HG02870 (cell line): ENCODE results near the gene PSMC4.
A peak's percentile ranks its signal among the peaks of the same experiment; 100 is the strongest.

Experiments used
- ATAC-seq: cut with Tn5 transposase; IDR thresholded peaks from one replicate; pipeline ENCODE4 v1.9.1; 2021; ENCODE audit warnings: mild to moderate bottlenecking, moderate library complexity; ENCODE audit not compliant: unreplicated experiment

The PSMC4 gene

GRCh38 chr19:39987167-39987566 is 16.2 kb downstream of the PSMC4 start:
- ATAC-seq = no peak

GRCh38 chr19:39987596-39987995 is 16.6 kb downstream of the PSMC4 start:
- no peak for ATAC-seq

GRCh38 chr19:39993605-39994004 is 22.6 kb downstream of the PSMC4 start:
- ATAC-seq = no peak

GRCh38 chr19:39994361-39994760 is 23.4 kb downstream of the PSMC4 start:
- ATAC-seq = no peak

DNA sequence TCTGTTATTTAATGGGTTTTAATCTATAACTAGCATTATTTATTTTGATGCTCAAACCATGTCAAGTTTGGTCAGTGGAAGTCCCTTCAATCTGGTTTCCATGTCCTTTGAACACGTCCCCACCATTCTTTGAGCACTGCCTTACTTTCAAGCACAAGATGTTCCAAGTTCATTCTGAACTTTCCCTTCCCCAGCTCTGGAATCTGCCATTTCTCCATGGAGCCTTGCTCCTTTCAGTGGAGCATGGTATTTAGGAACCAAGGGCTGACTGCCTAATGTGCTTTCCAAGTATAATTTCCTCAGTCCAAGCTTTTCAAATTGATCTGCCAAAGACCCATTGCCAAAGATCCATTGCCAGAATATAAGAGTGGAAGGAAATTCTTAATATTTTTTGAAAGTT is 24.8 kb downstream of the PSMC4 start:
- ATAC-seq = no peak

DNA sequence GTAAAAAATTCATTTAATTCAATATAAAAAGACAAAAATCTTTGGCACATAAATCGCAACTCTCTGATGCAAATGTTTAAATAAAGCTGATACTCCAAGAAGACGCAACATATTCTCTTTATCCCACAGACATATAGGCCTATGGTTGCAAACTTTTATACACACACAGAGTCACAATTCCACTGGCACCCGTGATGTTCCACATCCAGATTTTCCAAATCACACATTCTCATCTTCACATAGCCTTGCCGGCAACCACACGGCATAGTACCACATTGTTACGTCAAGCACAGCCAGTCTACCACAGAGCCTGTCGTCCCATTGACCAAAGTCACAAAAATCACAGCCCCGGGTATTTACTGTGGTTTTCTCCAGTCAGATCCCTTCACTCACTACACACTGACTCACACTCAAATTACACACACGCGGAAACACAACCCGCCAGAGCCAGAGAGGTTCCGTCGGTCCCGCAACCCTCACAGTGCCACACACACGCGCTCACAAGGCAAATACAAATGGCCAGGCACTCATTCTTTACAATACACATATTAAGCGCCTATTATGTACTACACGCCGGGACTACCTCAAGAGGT is 25.3 kb downstream of the PSMC4 start:
- peak; percentile 24 for ATAC-seq

DNA sequence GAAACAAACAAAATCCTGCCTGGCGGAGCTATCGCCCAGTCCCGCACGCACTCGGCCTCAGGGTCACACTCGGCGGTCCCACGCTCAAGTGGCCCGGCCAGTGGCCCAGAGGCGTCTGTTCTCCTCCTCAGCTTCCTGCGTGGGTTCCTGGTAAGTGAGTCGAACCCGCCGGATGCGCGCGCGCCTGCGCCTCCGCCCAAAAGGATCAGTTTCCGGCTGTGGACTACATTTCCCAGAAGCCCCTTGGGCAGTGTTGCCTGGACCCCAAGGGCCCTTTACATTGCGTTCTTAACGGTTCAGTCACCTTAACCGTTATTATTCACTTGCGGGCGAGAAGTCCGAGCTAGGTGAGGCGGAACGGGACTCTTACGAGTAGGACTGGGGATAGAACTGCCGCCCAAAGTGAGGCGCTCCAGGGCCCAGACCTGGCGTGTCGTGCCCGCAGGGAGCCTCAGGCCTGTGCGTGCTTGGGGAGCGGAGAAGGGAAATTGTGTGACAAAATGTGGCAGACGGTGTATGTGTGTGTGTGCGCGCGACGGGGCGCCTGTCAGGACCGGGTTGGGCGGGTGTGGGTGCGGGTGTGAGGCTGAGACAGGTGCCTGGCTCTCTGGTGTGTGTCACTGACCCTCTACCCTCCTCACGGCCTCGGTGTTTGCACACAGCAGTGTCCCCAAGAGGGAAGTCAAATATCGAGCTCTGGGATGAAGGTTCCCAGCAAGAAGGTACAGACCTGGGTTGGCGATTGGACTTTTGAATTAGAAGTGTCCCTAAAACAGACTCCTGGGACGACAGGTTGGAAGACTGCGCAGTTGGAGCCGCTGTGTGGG is 26.1 kb downstream of the PSMC4 start, which contains the start of gene ZNF546:
Gene ZNF546 (plus strand): TSS at position 250 of the 827 bp plus-strand sequence. CDS start 1,267 bp downstream, outside the sequence.
- ATAC-seq = peak; percentile 83

DNA sequence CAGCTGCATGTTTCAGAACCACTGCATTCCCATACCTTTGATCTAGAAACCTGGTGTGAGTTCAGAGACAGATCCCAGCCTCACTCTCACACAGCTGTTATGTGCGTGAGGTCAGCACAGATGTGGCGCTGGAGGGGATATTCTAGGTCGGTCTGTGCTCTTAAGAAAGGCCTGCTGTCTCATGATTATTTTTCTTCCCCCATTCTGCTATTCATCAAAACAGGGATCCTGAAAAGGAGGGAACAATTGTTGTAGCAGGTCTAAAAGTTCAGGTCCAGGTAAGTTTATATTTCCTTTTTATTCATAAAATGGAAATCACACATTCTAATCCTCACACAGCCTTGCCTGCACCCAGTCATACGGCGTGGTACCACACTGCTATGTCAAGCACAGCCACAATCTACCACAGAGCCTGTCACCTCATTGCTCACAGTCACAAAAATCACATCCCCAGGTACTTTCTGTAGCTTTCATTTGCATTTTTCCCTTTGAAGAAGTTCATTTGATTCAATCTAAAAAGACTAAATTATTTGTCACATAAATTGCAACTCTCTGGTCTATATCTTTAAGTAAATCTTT is 26.8 kb downstream of the PSMC4 start:
- ATAC-seq = no peak

GRCh38 chr19:39998501-39998900 is 27.5 kb downstream of the PSMC4 start:
- ATAC-seq = no peak

GRCh38 chr19:40005691-40006272 is 34.8 kb downstream of the PSMC4 start:
- no peak for ATAC-seq

GRCh38 chr19:40006273-40006691 is 35.3 kb downstream of the PSMC4 start:
- ATAC-seq = no peak

DNA sequence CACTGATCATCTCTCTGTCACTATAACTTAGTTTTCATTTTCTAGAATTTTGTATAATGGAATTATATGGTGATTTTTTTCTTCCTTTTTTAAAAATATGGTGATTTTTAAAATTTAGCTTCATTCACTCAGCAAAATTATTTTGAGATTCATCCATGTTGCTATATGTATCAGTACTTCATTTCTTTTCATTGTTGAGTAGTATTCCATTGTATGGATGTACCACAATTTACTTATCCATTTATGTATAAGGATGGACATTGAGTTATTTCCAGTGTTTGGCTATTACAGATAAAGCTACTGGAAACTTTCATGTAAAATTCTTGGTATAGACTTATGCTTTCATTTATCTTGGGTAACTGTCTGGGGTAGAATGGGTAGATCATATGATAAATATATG is 38.7 kb downstream of the PSMC4 start:
- no peak for ATAC-seq

DNA sequence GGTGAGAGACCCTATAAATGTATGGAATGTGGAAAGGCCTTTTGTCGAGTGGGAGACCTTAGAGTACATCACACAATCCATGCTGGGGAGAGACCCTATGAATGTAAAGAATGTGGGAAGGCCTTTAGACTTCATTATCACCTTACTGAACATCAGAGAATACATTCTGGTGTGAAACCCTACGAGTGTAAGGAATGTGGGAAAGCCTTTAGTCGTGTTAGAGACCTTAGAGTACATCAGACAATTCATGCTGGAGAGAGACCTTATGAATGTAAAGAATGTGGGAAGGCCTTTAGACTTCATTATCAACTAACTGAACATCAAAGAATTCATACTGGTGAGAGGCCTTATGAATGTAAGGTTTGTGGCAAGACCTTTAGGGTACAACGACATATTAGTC is 43.0 kb downstream of the PSMC4 start:
- ATAC-seq = no peak

DNA sequence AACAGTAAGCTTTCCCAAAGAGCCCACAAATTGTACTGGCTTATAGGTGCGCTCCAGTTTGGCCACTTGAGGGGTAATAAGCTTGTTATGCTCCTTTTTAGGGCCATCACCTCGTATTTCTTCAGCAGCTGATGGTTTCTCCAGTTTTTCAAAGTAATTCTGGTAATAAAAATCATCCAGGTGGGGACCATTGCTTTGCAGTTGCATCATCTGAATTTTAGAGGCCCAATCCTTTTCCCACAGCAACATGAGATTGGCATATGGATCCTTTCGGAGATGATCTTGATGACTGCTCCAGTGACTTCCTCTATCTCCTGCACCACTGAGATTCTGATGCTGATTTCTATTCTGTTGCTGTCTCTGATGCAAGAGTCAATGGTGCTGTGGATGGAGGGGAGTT is 53.0 kb downstream of the PSMC4 start:
- no peak for ATAC-seq

DNA sequence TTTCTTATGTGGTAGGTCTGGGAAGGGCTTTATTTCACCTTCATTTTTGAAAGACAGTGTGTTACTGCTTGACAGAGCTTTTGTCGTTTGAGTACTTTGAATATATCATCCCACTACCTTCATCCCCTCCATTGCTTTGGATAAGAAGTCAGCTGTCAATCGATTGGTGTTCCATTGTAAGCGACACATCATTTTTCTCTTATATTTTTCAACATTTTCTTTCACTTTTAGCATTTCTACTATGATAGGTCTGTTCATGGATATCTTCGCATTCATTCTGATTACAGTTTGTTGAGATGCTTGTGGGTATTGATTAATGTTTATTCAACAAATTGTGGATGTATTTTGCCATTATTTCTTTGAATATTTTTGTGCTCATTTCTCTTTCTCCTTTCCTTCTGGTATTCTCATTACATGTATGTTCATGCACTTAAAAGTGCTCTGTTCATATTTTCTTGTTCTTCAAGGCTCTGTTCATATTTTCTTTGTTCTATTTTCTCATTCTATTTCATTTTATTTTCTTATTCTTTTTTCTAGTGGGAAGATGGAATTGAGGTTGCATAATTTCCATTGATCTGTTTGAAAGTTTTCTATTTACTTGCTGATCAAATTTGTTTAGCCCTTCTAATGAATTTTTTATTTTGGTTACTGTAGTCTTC is 55.1 kb downstream of the PSMC4 start:
- ATAC-seq = no peak

- ATAC-seq = no peak
Measured at GRCh38 chr19:40026597-40026970, 55.6 kb downstream of the PSMC4 start.
